Measurements from ENCODE around the gene TFDP2.

GRCh38 chr3:141930801-141931200 is 218.5 kb downstream of the TFDP2 start:
- TF ChIP-seq GATA3 (IDR thresholded peaks at IDR 0.05; ENCODE audit: low read depth, low read length): no peak
- TF ChIP-seq GATA2 (IDR thresholded peaks at IDR 0.05; ENCODE audit: low read depth, low read length): no peak
